Kasumi-1 (cell line): ENCODE results near the gene ADAMTS17.
"Not testable (repeated sequence)": the region's sequence is repeated elsewhere in the genome, so short reads cannot be mapped to it uniquely, and the experiment has no call there.

Experiments used
- DNase-seq, 2 experiments: peaks; one replicate each; lab custom pipeline; 2025; lab: John Stamatoyannopoulos, UW

The ADAMTS17 gene

DNA sequence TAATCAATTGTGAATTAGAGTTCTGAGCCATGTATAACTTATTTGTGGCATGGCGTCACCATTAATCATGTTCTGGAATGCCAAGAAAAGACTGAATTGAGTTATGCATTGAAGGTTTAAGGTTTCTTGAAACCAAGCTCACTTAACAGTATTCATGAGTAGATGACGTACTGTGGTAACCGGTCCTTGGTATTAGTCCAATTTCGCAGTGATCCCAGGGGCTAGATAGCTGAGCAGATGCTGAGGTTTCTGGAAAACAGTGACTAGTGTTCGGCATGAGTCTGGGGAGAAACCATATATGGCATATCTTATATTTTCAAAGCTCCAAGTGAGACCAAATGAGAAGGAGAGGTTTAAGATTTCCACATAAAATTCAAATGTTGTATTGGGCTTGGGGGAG is 390.3 kb downstream of the ADAMTS17 start:
- no peak for DNase-seq

DNA sequence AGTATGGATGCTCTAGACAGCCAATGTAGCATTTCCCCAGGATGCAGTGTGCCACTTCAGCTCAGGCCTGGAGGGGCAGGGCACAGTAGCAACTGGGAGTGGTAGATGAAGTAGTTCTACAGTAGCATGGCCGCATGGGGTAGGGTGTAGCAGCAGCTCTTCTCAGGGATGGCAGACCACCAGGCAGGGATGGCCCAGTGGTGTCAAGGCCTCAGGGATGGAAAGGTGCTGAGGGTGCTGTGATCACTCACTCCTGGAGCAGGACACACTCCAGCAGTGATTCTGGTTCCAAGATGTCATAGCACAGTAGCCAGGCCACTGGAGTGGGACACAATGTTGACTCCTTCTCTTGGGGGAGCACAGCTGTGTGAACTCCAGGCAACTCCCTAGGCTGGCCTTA is 397.6 kb downstream of the ADAMTS17 start:
- no peak for DNase-seq

DNA sequence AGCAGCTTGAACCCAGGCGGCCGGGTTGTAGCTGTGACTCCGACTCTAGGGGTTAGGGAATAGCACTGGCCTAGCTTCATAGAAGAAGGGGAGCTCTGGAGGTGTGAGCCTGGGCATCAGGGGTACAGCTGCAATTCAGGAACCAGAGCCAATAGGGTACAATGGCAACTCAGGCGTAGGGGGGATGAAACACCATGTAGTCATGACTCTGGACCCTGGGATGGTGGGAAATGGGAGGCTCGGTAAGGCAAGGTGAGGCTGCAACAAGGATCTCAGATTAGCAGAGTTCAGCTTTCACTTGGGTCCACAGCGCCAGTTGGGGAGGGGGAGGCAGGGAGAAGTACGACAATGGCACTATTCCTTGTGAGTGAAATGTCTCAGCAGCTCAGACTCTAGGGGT is 398.3 kb downstream of the ADAMTS17 start:
- DNase-seq = no peak

DNA sequence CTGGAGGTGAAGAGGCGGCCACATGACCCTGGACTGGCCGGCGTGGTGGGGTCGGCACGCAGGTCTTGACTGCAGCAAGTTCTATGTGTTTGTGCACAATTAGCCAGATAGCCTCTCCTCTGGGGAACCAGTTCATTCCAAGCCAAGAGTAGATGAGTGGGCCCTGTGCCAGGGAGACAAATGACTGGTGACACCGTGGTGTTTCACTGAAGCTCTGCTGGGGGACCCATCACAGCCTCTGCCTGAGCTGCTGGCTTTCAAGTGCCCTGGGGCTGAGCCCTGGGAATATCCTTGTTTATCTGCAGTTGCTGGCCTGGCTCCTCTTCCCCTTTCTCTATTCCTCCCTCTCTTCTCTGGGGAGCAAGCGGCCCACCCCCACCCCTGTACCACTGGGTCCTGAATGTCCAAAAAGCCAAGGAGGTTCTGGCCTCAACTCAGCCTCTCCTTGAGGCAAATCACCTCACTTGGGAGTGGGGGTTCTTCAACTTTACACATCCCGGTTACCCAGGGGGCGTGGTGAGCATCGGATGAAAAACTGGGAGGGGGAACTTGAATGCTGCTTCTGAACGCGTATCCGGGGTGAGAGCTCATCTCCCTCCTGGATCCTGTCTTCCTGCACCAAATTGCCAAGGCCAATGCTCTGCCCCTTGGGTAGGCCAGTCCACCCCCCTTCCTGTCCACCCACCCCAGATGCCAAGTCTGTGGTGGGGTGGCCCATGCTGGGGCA is 408.9 kb downstream of the ADAMTS17 start:
- no peak for DNase-seq

DNA sequence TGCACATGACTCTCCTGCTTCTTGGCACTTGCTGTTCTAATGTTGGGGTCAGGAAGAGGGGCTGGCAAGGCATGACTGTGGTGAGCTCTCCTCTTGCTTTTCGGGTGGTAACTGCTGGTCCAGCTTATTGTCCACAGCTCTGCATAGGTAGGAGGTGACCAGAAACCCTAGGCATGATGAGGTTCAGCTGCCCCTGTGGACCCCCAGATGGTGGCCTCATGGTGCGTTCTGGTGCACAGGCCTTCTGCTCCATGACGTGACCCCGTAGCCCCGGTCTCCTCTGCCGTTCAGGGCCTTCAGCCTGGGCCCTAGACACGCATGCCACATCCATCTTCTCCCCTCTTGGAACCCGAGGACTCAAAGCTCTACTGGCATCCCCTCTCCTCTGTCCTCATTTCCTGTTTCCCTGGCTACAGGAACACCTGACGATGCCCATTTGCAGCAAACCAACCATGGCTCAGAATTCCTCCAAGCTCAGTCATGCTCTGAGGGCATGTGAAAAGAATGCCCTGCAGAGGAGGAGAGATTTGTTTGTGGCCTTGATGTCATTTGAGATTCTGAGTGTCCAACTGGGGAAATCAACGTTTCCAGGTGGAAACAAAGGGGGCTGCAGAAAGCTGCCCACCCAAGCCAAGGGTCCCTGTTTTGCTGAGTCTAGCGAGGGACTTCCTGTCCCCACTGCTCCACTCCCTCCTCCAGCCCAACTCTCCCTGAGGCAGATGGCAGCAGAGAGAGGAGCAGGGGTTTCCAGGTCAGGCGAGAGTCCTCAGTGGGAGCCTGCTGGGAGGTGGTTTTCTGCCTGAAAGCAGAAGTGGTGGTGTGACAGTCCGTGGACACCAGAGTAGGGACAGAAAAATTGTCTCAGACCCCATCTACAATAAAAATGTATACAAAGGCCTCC is 409.8 kb downstream of the ADAMTS17 start:
- no peak for DNase-seq

DNA sequence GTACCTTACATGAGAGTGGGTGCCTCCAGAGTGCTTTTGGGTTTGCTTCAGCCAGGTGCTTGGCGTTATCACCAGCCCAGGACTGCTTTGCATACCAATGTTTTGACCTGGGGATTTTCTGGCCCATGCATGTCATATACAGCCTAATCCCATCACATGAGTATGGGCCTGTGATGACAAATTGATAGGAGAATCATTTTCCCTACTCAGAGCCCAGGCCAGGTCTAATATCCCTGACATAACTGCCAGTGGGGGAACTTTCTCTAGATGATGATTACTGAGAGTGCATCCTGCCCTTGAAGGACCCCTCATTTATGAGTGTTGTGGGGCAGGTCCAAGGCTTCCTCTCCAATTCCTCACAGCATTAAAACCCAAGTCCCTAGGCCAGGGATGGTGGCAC is 411.1 kb downstream of the ADAMTS17 start:
- no peak for DNase-seq

DNA sequence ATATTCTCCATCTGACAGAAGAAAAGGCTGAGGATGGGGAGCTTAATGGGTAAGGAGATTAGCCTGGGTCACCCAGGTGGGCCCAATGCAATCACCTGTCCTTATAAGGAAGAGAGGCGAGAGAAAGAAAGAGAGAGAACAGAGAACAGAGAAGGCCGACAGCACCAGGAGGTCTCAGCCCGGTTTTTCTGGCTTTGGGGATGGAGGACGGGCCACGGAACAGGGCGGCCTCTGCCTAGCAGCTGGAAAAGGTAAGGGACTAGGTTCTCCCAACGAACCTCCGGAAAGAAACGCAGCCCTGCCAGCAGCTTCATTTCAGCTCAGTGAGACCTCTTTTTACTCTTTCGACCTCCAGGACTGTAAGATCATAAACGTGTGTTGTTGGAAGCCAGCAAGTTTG is 412.5 kb downstream of the ADAMTS17 start:
- no peak for DNase-seq

DNA sequence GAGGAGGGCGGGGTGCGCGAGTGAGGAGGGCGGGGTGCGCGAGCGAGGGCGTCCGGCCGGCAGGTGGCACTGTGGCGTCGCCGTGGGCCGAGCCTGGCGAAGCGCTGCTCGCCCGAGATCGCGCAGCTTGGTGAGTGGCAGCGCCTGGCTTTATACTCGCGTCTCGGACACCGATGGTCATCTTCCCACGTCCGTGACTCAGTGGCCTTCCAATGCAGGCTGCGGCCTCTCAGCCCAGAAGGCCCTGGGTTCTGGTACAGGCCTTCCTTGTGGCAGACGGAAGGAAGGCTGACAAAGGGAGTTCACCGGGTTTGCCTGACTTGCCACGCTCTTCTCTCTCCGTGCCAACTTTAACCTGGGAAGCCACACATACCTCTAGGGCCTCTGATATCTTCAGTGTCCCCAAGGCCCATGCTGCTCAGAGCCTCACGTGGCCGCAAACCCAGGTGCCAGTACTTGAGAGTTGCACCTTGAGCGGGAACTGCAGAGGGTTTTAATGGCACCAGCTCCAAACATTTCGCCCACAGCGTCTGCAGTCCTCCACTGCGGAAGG is 413.3 kb downstream of the ADAMTS17 start:
- peak; percentile 48 to 57 for DNase-seq

DNA sequence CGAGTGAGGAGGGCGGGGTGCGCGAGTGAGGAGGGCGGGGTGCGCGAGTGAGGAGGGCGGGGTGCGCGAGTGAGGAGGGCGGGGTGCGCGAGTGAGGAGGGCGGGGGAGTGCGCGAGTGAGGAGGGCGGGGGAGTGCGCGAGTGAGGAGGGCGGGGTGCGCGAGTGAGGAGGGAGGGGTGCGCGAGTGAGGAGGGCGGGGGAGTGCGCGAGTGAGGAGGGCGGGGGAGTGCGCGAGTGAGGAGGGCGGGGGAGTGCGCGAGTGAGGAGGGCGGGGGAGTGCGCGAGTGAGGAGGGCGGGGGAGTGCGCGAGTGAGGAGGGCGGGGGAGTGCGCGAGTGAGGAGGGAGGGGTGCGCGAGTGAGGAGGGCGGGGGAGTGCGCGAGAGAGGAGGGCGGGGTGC is 415.2 kb downstream of the ADAMTS17 start:
- DNase-seq = not testable (repeated sequence)

DNA sequence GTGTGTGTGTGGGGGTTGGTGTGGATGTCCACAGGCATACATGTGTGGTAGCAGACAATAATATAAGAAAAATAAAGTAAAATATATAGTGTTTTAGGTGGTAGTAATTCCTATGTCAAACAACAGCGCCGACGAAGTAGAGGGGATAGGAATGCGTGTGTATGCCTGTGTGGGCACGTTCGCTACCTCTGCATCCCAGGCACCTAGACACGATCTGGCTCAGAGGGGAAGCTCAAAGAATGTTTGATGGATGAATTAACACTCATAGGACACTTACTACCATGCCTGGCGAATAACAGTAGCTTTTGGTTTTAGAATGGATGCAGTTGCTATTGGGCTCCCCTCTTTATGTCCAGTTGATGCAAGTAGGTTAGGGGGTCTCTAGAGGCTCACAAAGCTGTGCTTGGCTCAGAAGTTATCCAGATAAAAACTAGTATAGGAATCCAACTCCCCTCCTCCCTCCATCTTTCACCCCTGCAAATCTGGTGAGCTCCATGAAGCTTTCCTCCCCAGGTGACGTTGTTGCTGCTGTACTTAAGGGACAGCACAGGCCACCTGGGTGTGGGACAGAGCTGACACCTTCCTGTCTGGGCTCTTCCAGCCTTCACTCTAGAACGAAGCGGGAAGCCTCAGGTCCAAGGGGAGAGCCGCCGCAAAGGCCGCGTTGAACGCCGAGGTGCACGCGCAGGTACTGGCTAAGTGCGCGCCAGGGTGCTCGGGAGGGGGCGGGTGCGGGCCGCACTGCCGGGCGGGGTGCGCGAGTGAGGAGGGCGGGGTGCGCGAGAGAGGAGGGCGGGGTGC is 415.9 kb downstream of the ADAMTS17 start:
- DNase-seq = peak; percentile 7 to 8

DNA sequence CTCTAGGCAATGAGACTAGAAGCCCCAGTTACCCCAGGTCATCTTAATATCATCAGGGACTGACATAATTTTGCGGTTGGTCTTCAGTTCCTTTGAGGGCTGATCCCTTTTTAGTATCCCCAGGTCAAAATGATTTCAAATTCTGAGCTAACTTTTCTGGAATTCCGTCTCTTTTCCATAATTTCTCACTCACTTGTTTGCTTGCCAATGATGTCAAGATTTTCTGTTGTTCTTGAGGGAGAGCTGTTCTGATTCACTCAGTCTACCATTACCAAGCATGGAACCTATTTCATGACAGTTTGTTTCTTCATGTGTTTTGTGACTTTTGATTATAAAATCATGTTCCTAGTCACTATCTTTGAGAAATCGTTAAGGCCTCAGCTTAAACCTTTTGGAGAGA is 418.1 kb downstream of the ADAMTS17 start:
- DNase-seq = no peak
